ENCODE results near the gene ZAR1.
A peak's percentile ranks its signal among the peaks of the same experiment; 100 is the strongest.

Gene ZAR1

GRCh38 chr4:48467442-48467841 lies 22.6 kb upstream of the ZAR1 start:
- no peaks in the 10 kb centered on the region for H3K9me3 ChIP-seq (ENCODE audit: control insufficient read depth, insufficient read depth, low read length)
- no peaks in the 10 kb centered on the region for H3K36me3 ChIP-seq (ENCODE audit: control insufficient read depth, insufficient read depth, low read length)
- H3K4me3 ChIP-seq (ENCODE audit: low read length) = no peak overlapping the region
- H3K27me3 ChIP-seq (ENCODE audit: control insufficient read depth, insufficient read depth, low read length) = no peaks in the 10 kb centered on the region
- no peak for DNase-seq (ENCODE audit: low read depth, low spot score)
- H3K27ac ChIP-seq (ENCODE audit: low read length) = no peak overlapping the region
- no CpG with 5 or more reads among the region's 2 CpGs for WGBS (ENCODE audit: insufficient coverage, insufficient read length)
- H3K4me1 ChIP-seq (ENCODE audit: control insufficient read depth, insufficient read depth, low read length) = no peaks in the 10 kb centered on the region

- Histone ChIP-seq H3K9me3 (ENCODE audit: control insufficient read depth, insufficient read depth, low read length) (no peaks in the 10 kb centered on the region), H3K27me3 (ENCODE audit: control insufficient read depth, insufficient read depth, low read length) (no peaks in the 10 kb centered on the region), H3K4me3 (ENCODE audit: low read length) (no peak overlapping the region), H3K27ac (ENCODE audit: low read length) (no peak overlapping the region), H3K36me3 (ENCODE audit: control insufficient read depth, insufficient read depth, low read length) (no peaks in the 10 kb centered on the region), H3K4me1 (ENCODE audit: control insufficient read depth, insufficient read depth, low read length) (no peaks in the 10 kb centered on the region)
- no peak for DNase-seq (ENCODE audit: low read depth, low spot score)
- no CpG with 5 or more reads among the region's 5 CpGs for WGBS (ENCODE audit: insufficient coverage, insufficient read length)
These were observed 22.2 kb upstream of the ZAR1 start for GRCh38 chr4:48467891-48468290.

- Histone ChIP-seq H3K4me3 (ENCODE audit: low read length) (no peak overlapping the region), H3K9me3 (ENCODE audit: control insufficient read depth, insufficient read depth, low read length) (no peaks in the 10 kb centered on the region), H3K27ac (ENCODE audit: low read length) (no peak overlapping the region), H3K4me1 (ENCODE audit: control insufficient read depth, insufficient read depth, low read length) (no peaks in the 10 kb centered on the region), H3K36me3 (ENCODE audit: control insufficient read depth, insufficient read depth, low read length) (no peaks in the 10 kb centered on the region), H3K27me3 (ENCODE audit: control insufficient read depth, insufficient read depth, low read length) (no peaks in the 10 kb centered on the region)
- no peak for DNase-seq (ENCODE audit: low read depth, low spot score)
- no CpG with 5 or more reads among the region's 1 CpG for WGBS (ENCODE audit: insufficient coverage, insufficient read length)
These were observed 19.9 kb upstream of the ZAR1 start for GRCh38 chr4:48470137-48470536.

GRCh38 chr4:48470570-48470969 lies 19.5 kb upstream of the ZAR1 start:
- H3K27ac ChIP-seq (ENCODE audit: low read length) = no peak overlapping the region
- no peaks in the 10 kb centered on the region for H3K4me1 ChIP-seq (ENCODE audit: control insufficient read depth, insufficient read depth, low read length)
- no peaks in the 10 kb centered on the region for H3K36me3 ChIP-seq (ENCODE audit: control insufficient read depth, insufficient read depth, low read length)
- H3K4me3 ChIP-seq (ENCODE audit: low read length) = no peak overlapping the region
- no peaks in the 10 kb centered on the region for H3K9me3 ChIP-seq (ENCODE audit: control insufficient read depth, insufficient read depth, low read length)
- no CpG with 5 or more reads among the region's 2 CpGs for WGBS (ENCODE audit: insufficient coverage, insufficient read length)
- no peaks in the 10 kb centered on the region for H3K27me3 ChIP-seq (ENCODE audit: control insufficient read depth, insufficient read depth, low read length)
- no peak for DNase-seq (ENCODE audit: low read depth, low spot score)

DNA sequence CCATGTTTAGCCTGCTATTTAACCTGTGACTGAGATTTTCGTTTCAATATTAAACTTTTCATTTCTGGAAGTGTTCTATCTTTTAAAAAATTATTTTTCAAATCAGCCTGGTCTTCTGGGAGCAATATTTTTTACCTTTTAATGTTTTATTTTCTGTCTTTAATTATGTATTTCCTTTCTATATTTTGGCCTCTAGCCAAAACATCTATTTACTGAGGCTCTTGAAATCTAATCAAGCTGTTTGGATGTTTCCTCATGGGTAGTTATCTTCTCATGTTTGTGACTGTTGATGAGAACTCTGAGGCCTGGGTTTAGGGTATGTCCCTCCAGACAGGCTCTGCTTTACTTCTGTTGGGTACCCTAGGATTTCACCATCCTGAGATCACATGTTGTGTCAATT lies 17.3 kb upstream of the ZAR1 start:
- Histone ChIP-seq H3K27ac (ENCODE audit: low read length) (no peak overlapping the region), H3K36me3 (ENCODE audit: control insufficient read depth, insufficient read depth, low read length) (no peaks in the 10 kb centered on the region), H3K9me3 (ENCODE audit: control insufficient read depth, insufficient read depth, low read length) (no peaks in the 10 kb centered on the region), H3K4me3 (ENCODE audit: low read length) (no peak overlapping the region), H3K4me1 (ENCODE audit: control insufficient read depth, insufficient read depth, low read length) (no peaks in the 10 kb centered on the region), H3K27me3 (ENCODE audit: control insufficient read depth, insufficient read depth, low read length) (peaks cover 2% of the 10 kb centered on the region; the same call in 1 of the 2 replicates)
- no peak for DNase-seq (ENCODE audit: low read depth, low spot score)
- no CpG with 5 or more reads among the region's 1 CpG for WGBS (ENCODE audit: insufficient coverage, insufficient read length)

DNA sequence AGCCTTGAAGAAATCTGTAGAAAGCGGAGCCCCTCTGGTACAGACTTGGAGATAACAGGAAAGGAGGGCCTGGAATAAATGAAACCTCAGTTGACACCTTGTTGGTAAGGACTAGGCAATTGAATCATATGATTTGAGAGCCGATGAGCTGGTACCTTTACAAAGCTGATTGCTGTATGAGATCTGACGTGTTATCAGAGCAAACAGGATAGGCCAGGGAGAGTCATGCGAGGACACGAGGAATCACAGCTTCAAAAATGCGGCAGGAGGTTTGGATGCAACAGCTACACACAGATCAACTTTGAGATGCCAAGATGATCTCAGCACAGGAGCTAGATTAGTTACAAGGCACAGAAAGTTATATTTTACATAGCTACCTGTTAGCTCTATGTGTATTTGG lies 14.3 kb upstream of the ZAR1 start:
- H3K27me3 ChIP-seq (ENCODE audit: control insufficient read depth, insufficient read depth, low read length) = peaks cover 2% of the 10 kb centered on the region; the same call in 1 of the 2 replicates
- no peaks in the 10 kb centered on the region for H3K9me3 ChIP-seq (ENCODE audit: control insufficient read depth, insufficient read depth, low read length)
- H3K4me3 ChIP-seq (ENCODE audit: low read length) = no peak overlapping the region
- H3K27ac ChIP-seq (ENCODE audit: low read length) = no peak overlapping the region
- H3K4me1 ChIP-seq (ENCODE audit: control insufficient read depth, insufficient read depth, low read length) = no peaks in the 10 kb centered on the region
- H3K36me3 ChIP-seq (ENCODE audit: control insufficient read depth, insufficient read depth, low read length) = no peaks in the 10 kb centered on the region
- WGBS (ENCODE audit: insufficient coverage, insufficient read length) = no CpG with 5 or more reads among the region's 6 CpGs
- DNase-seq (ENCODE audit: low read depth, low spot score) = no peak

GRCh38 chr4:48478273-48478672 lies 11.8 kb upstream of the ZAR1 start:
- no peak for DNase-seq (ENCODE audit: low read depth, low spot score)
- Histone ChIP-seq H3K36me3 (ENCODE audit: control insufficient read depth, insufficient read depth, low read length) (no peaks in the 10 kb centered on the region), H3K4me3 (ENCODE audit: low read length) (no peak overlapping the region), H3K27me3 (ENCODE audit: control insufficient read depth, insufficient read depth, low read length) (peaks cover 9% of the 10 kb centered on the region), H3K27ac (ENCODE audit: low read length) (no peak overlapping the region), H3K4me1 (ENCODE audit: control insufficient read depth, insufficient read depth, low read length) (no peaks in the 10 kb centered on the region), H3K9me3 (ENCODE audit: control insufficient read depth, insufficient read depth, low read length) (no peaks in the 10 kb centered on the region)
- 100% methylated on average over 1 of the region's 2 CpGs for WGBS (ENCODE audit: insufficient coverage, insufficient read length)

DNA sequence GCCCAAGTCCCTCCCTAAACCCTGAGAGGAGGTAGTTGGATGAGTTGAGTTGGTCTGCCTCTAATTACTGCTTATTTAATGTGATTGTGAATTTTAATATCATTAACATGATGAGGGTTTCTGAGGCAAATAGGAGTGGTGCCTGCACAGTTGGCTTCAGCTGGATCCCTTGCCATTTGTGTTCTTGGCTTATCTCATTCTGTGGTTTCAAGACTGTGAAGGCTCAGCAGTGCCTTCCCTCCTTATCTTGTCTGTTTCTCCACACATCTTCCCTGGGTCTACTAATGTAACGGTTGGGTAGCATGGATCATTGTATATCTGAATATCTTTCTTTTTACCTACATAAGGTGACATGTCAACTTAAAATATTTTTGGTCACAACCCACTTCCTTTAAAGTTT lies 8.5 kb upstream of the ZAR1 start:
- peaks cover 24% of the 10 kb centered on the region for H3K27me3 ChIP-seq (ENCODE audit: control insufficient read depth, insufficient read depth, low read length)
- H3K4me1 ChIP-seq (ENCODE audit: control insufficient read depth, insufficient read depth, low read length) = peaks cover 1% of the 10 kb centered on the region; the same call in 1 of the 2 replicates
- H3K9me3 ChIP-seq (ENCODE audit: control insufficient read depth, insufficient read depth, low read length) = no peaks in the 10 kb centered on the region
- no peak for DNase-seq (ENCODE audit: low read depth, low spot score)
- H3K4me3 ChIP-seq (ENCODE audit: low read length) = no peak overlapping the region
- H3K36me3 ChIP-seq (ENCODE audit: control insufficient read depth, insufficient read depth, low read length) = no peaks in the 10 kb centered on the region
- WGBS (ENCODE audit: insufficient coverage, insufficient read length) = no CpG with 5 or more reads among the region's 1 CpG
- H3K27ac ChIP-seq (ENCODE audit: low read length) = no peak overlapping the region

GRCh38 chr4:48483006-48483776 lies 6.9 kb upstream of the ZAR1 start, which contains the start of gene SLC10A4:
SLC10A4 (plus strand) TSS chr4:48483343; CDS start chr4:48483562, 219 bp downstream.
- Histone ChIP-seq H3K4me1 (ENCODE audit: control insufficient read depth, insufficient read depth, low read length) (peaks cover 1% of the 10 kb centered on the region; the same call in 1 of the 2 replicates), H3K36me3 (ENCODE audit: control insufficient read depth, insufficient read depth, low read length) (no peaks in the 10 kb centered on the region), H3K27me3 (ENCODE audit: control insufficient read depth, insufficient read depth, low read length) (peaks cover 24% of the 10 kb centered on the region), H3K9me3 (ENCODE audit: control insufficient read depth, insufficient read depth, low read length) (no peaks in the 10 kb centered on the region), H3K4me3 (ENCODE audit: low read length) (peak within 1 kb of the TSS; percentile 52; the same call in 1 of the 2 replicates), H3K27ac (ENCODE audit: low read length) (no peak within 1 kb of the TSS)
- no CpG with 5 or more reads among the region's 85 CpGs for WGBS (ENCODE audit: insufficient coverage, insufficient read length)
- DNase-seq (ENCODE audit: low read depth, low spot score) = no peak

GRCh38 chr4:48483777-48484493 lies 6.1 kb upstream of the ZAR1 start:
- WGBS (ENCODE audit: insufficient coverage, insufficient read length) = no CpG with 5 or more reads among the region's 66 CpGs

More at GRCh38 chr4:48483777-48484493, 6.1 kb upstream of the ZAR1 start:
- no peaks in the 10 kb centered on the region for H3K36me3 ChIP-seq (ENCODE audit: control insufficient read depth, insufficient read depth, low read length)
- no peaks in the 10 kb centered on the region for H3K9me3 ChIP-seq (ENCODE audit: control insufficient read depth, insufficient read depth, low read length)
- no peak for DNase-seq (ENCODE audit: low read depth, low spot score)
- no peak overlapping the region for H3K27ac ChIP-seq (ENCODE audit: low read length)
- peaks cover 24% of the 10 kb centered on the region for H3K27me3 ChIP-seq (ENCODE audit: control insufficient read depth, insufficient read depth, low read length)
- peak overlapping the region; percentile 52; the same call in 1 of the 2 replicates for H3K4me3 ChIP-seq (ENCODE audit: low read length)
- peaks cover 1% of the 10 kb centered on the region; the same call in 1 of the 2 replicates for H3K4me1 ChIP-seq (ENCODE audit: control insufficient read depth, insufficient read depth, low read length)
